Gastrocnemius medialis (tissue), 4 donors: ENCODE results near the gene ATP5F1D. TPM values are rescaled to one million over a fixed set of nuclear protein-coding genes. Genes with fewer than 3 reads are reported as not detected.

ENCODE experiments used
- ATAC-seq, 2 donors: fragments of 150-250 bp; one replicate each; pipeline ENCODE4 v1.9.1; 2016
- DNase-seq, 2 donors: peaks; one replicate each; pipeline ENCODE4 v3.0.0-alpha.2; 2019
- H3K27ac ChIP-seq, 4 donors: fragments of 200-600 bp; sonication (generic); 1 replicate in 1 of 4; 2 replicates in 3 of 4; pipeline ENCODE4 v1.5.1; 2016 to 2018; ENCODE audit warnings: mild to moderate bottlenecking in 2 of 4, moderate library complexity in 1 of 4
- H3K27me3 ChIP-seq, 3 donors: fragments of 200-600 bp; sonication (generic) in 2 of 3; 1 replicate in 1 of 3; 2 replicates in 2 of 3; pipeline versions ENCODE4 v1.5.1 to v1.6.0; 2016 to 2019; ENCODE audit warnings: mild to moderate bottlenecking in 1 of 3, moderate library complexity in 1 of 3
- H3K36me3 ChIP-seq, 2 donors: fragments of 200-600 bp; sonication (generic) in 1 of 2; one replicate each; pipeline ENCODE4 v1.5.1; 2017 to 2018
- H3K4me1 ChIP-seq, 2 donors: fragments of 200-600 bp; sonication (generic) in 1 of 2; one replicate each; pipeline ENCODE4 v1.5.1; 2016 to 2017; ENCODE audit warnings: mild to moderate bottlenecking in 2 of 2
- H3K4me3 ChIP-seq, 4 donors: fragments of 200-600 bp; sonication (generic) in 3 of 4; 1 replicate in 1 of 4; 2 replicates in 3 of 4; pipeline ENCODE4 v1.5.1; 2016 to 2019; ENCODE audit warnings: mild to moderate bottlenecking in 2 of 4
- H3K9me3 ChIP-seq, 3 donors: fragments of 200-600 bp; sonication (generic) in 2 of 3; 1 replicate in 1 of 3; 2 replicates in 2 of 3; pipeline ENCODE4 v1.5.1; 2016 to 2019
- CTCF ChIP-seq, 5 experiments: fragments of 450-650 bp in 3 of 5; fragments of 200-600 bp in 2 of 5; sonication (generic) in 2 of 5; IDR thresholded peaks in 4 of 5; conservative IDR thresholded peaks in 1 of 5; 1 replicate in 4 of 5; 2 replicates in 1 of 5; pipeline ENCODE4 v1.5.1; 2016 to 2019; ENCODE audit warnings: antibody characterized with exemption in 5 of 5, mild to moderate bottlenecking in 3 of 5, moderate library complexity in 3 of 5
- POLR2A ChIP-seq, 2 donors: fragments of 450-650 bp; IDR thresholded peaks; one replicate each; pipeline ENCODE4 v1.6.1; 2017; ENCODE audit warnings: antibody characterized with exemption in 2 of 2, mild to moderate bottlenecking in 2 of 2, moderate library complexity in 2 of 2
- in situ Hi-C, 4 donors: fragments of 200-750 bp; cut with MboI; loops; one replicate each; pipeline versions ENCODE4 v1.15.0 to v1.8.0; 2017; ENCODE audit warnings: low sequenced_read_pairs in 4 of 4
- intact Hi-C: fragments of 100-400 bp; cut with DNase I; formaldehyde crosslinking; loops from one replicate; pipeline ENCODE4 v1.15.1; 2023; ENCODE audit warnings: low total_unique reads
- total RNA-seq, 4 donors: library from RNA; depleted of rRNA; stranded (reverse); fragments of >200 nt; gene quantifications; one replicate each; pipeline versions ENCODE4 v1.1.0 to v1.2.3, GENCODE V29; 2016

ATP5F1D gene
- total RNA-seq, 4 donors from 2014 or later, result 189 to 442 (median 273) TPM

GRCh38 chr19:1288226-1288612, 46.7 kb downstream of the ATP5F1D start:
- no peak overlapping the region for H3K4me3 ChIP-seq
- no peak for DNase-seq
- H3K4me1 ChIP-seq, result peaks cover 0 to 6% of the 10 kb centered on the region in 2 donors
- no peak for TF ChIP-seq CTCF (IDR thresholded peaks at IDR 0.05 in 4 of 5, conservative IDR thresholded peaks at IDR 0.05 in 1 of 5)
- TF ChIP-seq POLR2A (IDR thresholded peaks at IDR 0.05), result no peak
- ATAC-seq, result no peak
- no peaks in the 10 kb centered on the region for H3K9me3 ChIP-seq
- H3K27me3 ChIP-seq, result peaks cover 62 to 77% (median 72%) of the 10 kb centered on the region in 3 donors
- H3K27ac ChIP-seq, result no peak overlapping the region
- in situ Hi-C loops, result no loop called here
- intact Hi-C loops, result no loop called here
- H3K36me3 ChIP-seq, result no peaks in the 10 kb centered on the region

- Histone ChIP-seq H3K4me3 (no peak overlapping the region), H3K27me3 (peaks cover 62 to 76% (median 72%) of the 10 kb centered on the region in 3 donors), H3K36me3 (no peaks in the 10 kb centered on the region), H3K27ac (no peak overlapping the region), H3K9me3 (no peaks in the 10 kb centered on the region), H3K4me1 (peaks cover 0 to 6% of the 10 kb centered on the region in 2 donors)
- in situ Hi-C loops (no loop called here), intact Hi-C loops (no loop called here)
- DNase-seq (no peak), ATAC-seq (no peak)
- TF ChIP-seq POLR2A (IDR thresholded peaks at IDR 0.05), result no peak
- no peak for TF ChIP-seq CTCF (IDR thresholded peaks at IDR 0.05 in 4 of 5, conservative IDR thresholded peaks at IDR 0.05 in 1 of 5)
These were observed 47.5 kb downstream of the ATP5F1D start for GRCh38 chr19:1288833-1289685.

GRCh38 chr19:1289686-1290025, 48.1 kb downstream of the ATP5F1D start:
- intact Hi-C loops, result no loop called here
- TF ChIP-seq POLR2A (IDR thresholded peaks at IDR 0.05), result no peak
- no peak for TF ChIP-seq CTCF (IDR thresholded peaks at IDR 0.05 in 4 of 5, conservative IDR thresholded peaks at IDR 0.05 in 1 of 5)
- DNase-seq (no peak), ATAC-seq (no peak)
- Histone ChIP-seq H3K27me3 (peaks cover 65 to 76% (median 72%) of the 10 kb centered on the region in 3 donors), H3K36me3 (no peaks in the 10 kb centered on the region), H3K9me3 (no peaks in the 10 kb centered on the region), H3K4me1 (peaks cover 0 to 6% of the 10 kb centered on the region in 2 donors), H3K4me3 (no peak overlapping the region), H3K27ac (no peak overlapping the region)
- in situ Hi-C loops, result no loop called here

- peaks cover 0 to 9% of the 10 kb centered on the region in 2 donors for H3K4me1 ChIP-seq
- DNase-seq (no peak), ATAC-seq (no peak)
- H3K4me3 ChIP-seq, result no peak overlapping the region
- in situ Hi-C loops, result no loop called here
- H3K36me3 ChIP-seq, result no peaks in the 10 kb centered on the region
- no peak overlapping the region for H3K27ac ChIP-seq
- peaks cover 68 to 76% (median 72%) of the 10 kb centered on the region in 3 donors for H3K27me3 ChIP-seq
- intact Hi-C loops, result no loop called here
- TF ChIP-seq CTCF (IDR thresholded peaks at IDR 0.05 in 4 of 5, conservative IDR thresholded peaks at IDR 0.05 in 1 of 5) (no peak), POLR2A (IDR thresholded peaks at IDR 0.05) (no peak)
- no peaks in the 10 kb centered on the region for H3K9me3 ChIP-seq
These were observed 48.7 kb downstream of the ATP5F1D start for GRCh38 chr19:1290196-1290702.
